H1 (cell line): ENCODE measurements around the gene RBBP6.

ENCODE experiments used
- CTCF ChIP-seq, 3 experiments: IDR thresholded peaks; 1 replicate in 2 of 3; 2 replicates in 1 of 3; pipeline versions ENCODE4 v1.5.1 to v1.6.1; 2011; ENCODE audit warnings: low read length in 3 of 3, mild to moderate bottlenecking in 3 of 3, inconsistent platforms in 2 of 3, low read depth in 1 of 3, moderate library complexity in 1 of 3; ENCODE audit not compliant: insufficient read depth in 1 of 3; ENCODE audit errors: control extremely low read depth in 1 of 3
- EP300 ChIP-seq, 2 experiments: IDR thresholded peaks; 1 replicate in 1 of 2; 2 replicates in 1 of 2; pipeline ENCODE4 v1.6.1; 2011 to 2012; ENCODE audit warnings: low read depth in 2 of 2, low read length in 2 of 2, mild to moderate bottlenecking in 2 of 2, borderline replicate concordance in 1 of 2, inconsistent platforms in 1 of 2, moderate library complexity in 1 of 2
- FOSL1 ChIP-seq: IDR thresholded peaks from 2 replicates; pipeline ENCODE4 v1.6.1; 2011; ENCODE audit warnings: mild to moderate bottlenecking, low read depth, low read length, moderate library complexity; ENCODE audit not compliant: insufficient read depth
- HDAC2 ChIP-seq, 2 experiments: fragments of 300-600 bp in 1 of 2; sonication (generic) in 1 of 2; IDR thresholded peaks; 2 replicates each; pipeline ENCODE4 v1.6.1; 2011 to 2012; ENCODE audit warnings: low read depth in 2 of 2, low read length in 2 of 2, mild to moderate bottlenecking in 2 of 2, moderate library complexity in 2 of 2, borderline replicate concordance in 1 of 2, inconsistent platforms in 1 of 2
- NRF1 ChIP-seq: IDR thresholded peaks from 2 replicates; pipeline ENCODE4 v1.6.1; 2011; ENCODE audit warnings: mild to moderate bottlenecking, low read depth, low read length, improper control_type of control experiment
- POLR2A ChIP-seq, 2 experiments: IDR thresholded peaks; 1 replicate in 1 of 2; 2 replicates in 1 of 2; pipeline ENCODE4 v1.6.1; 2011; ENCODE audit warnings: low read depth in 2 of 2, low read length in 2 of 2, mild to moderate bottlenecking in 2 of 2; ENCODE audit errors: control extremely low read depth in 1 of 2
- SUZ12 ChIP-seq: fragments of 200-600 bp; sonication (generic); IDR thresholded peaks from 2 replicates; pipeline ENCODE4 v1.6.1; 2012; ENCODE audit warnings: mild to moderate bottlenecking, inconsistent platforms, low read length, moderate library complexity, mixed read lengths
- USF2 ChIP-seq: IDR thresholded peaks from 2 replicates; pipeline ENCODE4 v1.6.1; 2011; ENCODE audit warnings: low read length, improper control_type of control experiment
- YY1 ChIP-seq: IDR thresholded peaks from 2 replicates; pipeline ENCODE4 v1.6.1; 2011; ENCODE audit warnings: low read depth, mild to moderate bottlenecking, low read length
- ZNF274 ChIP-seq: IDR thresholded peaks from 2 replicates; pipeline ENCODE4 v1.7.0; 2012; ENCODE audit warnings: low read length, borderline replicate concordance; ENCODE audit errors: extremely low read depth

- TF ChIP-seq EP300 (IDR thresholded peaks at IDR 0.05; ENCODE audit: borderline replicate concordance in 1 of 2, low read depth in 2 of 2, low read length in 2 of 2) (no peak), YY1 (no peak), USF2 (no peak), POLR2A (IDR thresholded peaks at IDR 0.05; ENCODE audit: control extremely low read depth in 1 of 2, low read depth in 2 of 2, low read length in 2 of 2) (no peak), HDAC2 (IDR thresholded peaks at IDR 0.05; ENCODE audit: borderline replicate concordance in 1 of 2, low read depth in 2 of 2, low read length in 2 of 2) (no peak), FOSL1 (no peak), SUZ12 (no peak), CTCF (IDR thresholded peaks at IDR 0.05; ENCODE audit: control extremely low read depth in 1 of 3, insufficient read depth in 1 of 3, low read depth in 1 of 3, low read length in 3 of 3) (no peak), ZNF274 (no peak), NRF1 (no peak)
Observed at GRCh38 chr16:24611310-24611709, 71.9 kb downstream of the RBBP6 start.
